Liver (tissue), 9 donors: ENCODE data around the gene NKAIN2. TPM values are rescaled to one million over a fixed set of nuclear protein-coding genes. Genes with fewer than 3 reads are reported as not detected.

Source experiments
- DNase-seq: peaks from one replicate; pipeline ENCODE4 v3.0.0-alpha.2; 2017; ENCODE audit warnings: low spot score
- H3K27ac ChIP-seq, 2 donors: one replicate each; pipeline ENCODE4 v1.7.0; 2013; ENCODE audit warnings: inconsistent platforms in 2 of 2, low read length in 2 of 2, control low read depth in 1 of 2, low read depth in 1 of 2, mild to moderate bottlenecking in 1 of 2
- H3K27me3 ChIP-seq, 4 donors: one replicate each; pipeline versions ENCODE4 v1.6.1 to v1.7.0; 2013; ENCODE audit warnings: low read length in 3 of 4, inconsistent platforms in 1 of 4, mild to moderate bottlenecking in 1 of 4, moderate library complexity in 1 of 4; ENCODE audit not compliant: control insufficient read depth in 4 of 4, insufficient read depth in 4 of 4
- H3K36me3 ChIP-seq, 4 donors: one replicate each; pipeline versions ENCODE4 v1.6.1 to v1.7.0; 2013; ENCODE audit warnings: low read length in 3 of 4, mild to moderate bottlenecking in 3 of 4, low read depth in 1 of 4, moderate library complexity in 1 of 4; ENCODE audit not compliant: control insufficient read depth in 4 of 4, insufficient read depth in 3 of 4
- H3K4me1 ChIP-seq, 4 donors: one replicate each; pipeline versions ENCODE4 v1.6.1 to v1.7.0; 2013; ENCODE audit warnings: low read length in 3 of 4, mild to moderate bottlenecking in 3 of 4, moderate library complexity in 1 of 4; ENCODE audit not compliant: control insufficient read depth in 4 of 4, insufficient read depth in 4 of 4
- H3K4me3 ChIP-seq, 3 donors: one replicate each; pipeline versions ENCODE4 v1.6.1 to v1.7.0; 2013; ENCODE audit warnings: low read length in 3 of 3, control low read depth in 1 of 3, low read depth in 1 of 3, mild to moderate bottlenecking in 1 of 3
- H3K9ac ChIP-seq, 2 donors: one replicate each; pipeline ENCODE4 v1.7.0; 2013; ENCODE audit warnings: low read length in 2 of 2, mild to moderate bottlenecking in 2 of 2, moderate library complexity in 2 of 2, control low read depth in 1 of 2, low read depth in 1 of 2
- H3K9me3 ChIP-seq, 4 donors: one replicate each; pipeline versions ENCODE4 v1.6.1 to v1.7.0; 2013; ENCODE audit warnings: low read length in 3 of 4; ENCODE audit not compliant: control insufficient read depth in 4 of 4
- CTCF ChIP-seq: fragments of 150-350 bp; IDR thresholded peaks from 2 replicates; pipeline ENCODE4 v1.5.1; 2017; ENCODE audit warnings: improper control_type of control experiment, low read depth, low read length; ENCODE audit not compliant: missing input control
- EGR1 ChIP-seq, 2 donors: IDR thresholded peaks; 2 replicates each; pipeline ENCODE4 v1.6.1; 2016 to 2018; ENCODE audit warnings: antibody characterized with exemption in 2 of 2, low read depth in 2 of 2
- GABPA ChIP-seq, 2 donors: IDR thresholded peaks in 1 of 2; conservative IDR thresholded peaks in 1 of 2; 2 replicates each; pipeline ENCODE4 v1.6.1; 2016; ENCODE audit warnings: antibody characterized with exemption in 2 of 2, mild to moderate bottlenecking in 1 of 2, moderate library complexity in 1 of 2
- HNF4A ChIP-seq, 2 donors: conservative IDR thresholded peaks; 2 replicates each; pipeline ENCODE4 v1.6.1; 2016; ENCODE audit warnings: antibody characterized with exemption in 2 of 2, mild to moderate bottlenecking in 2 of 2
- HNF4G ChIP-seq: IDR thresholded peaks from 2 replicates; pipeline ENCODE4 v1.6.1; 2016; ENCODE audit warnings: antibody characterized with exemption
- JUND ChIP-seq, 2 donors: IDR thresholded peaks; 2 replicates each; pipeline ENCODE4 v1.6.1; 2016; ENCODE audit warnings: antibody characterized with exemption in 2 of 2
- MAX ChIP-seq: IDR thresholded peaks from 2 replicates; pipeline ENCODE4 v1.6.1; 2016; ENCODE audit warnings: antibody characterized with exemption
- RAD21 ChIP-seq, 2 donors: IDR thresholded peaks; 2 replicates each; pipeline ENCODE4 v1.6.1; 2016; ENCODE audit warnings: antibody characterized with exemption in 2 of 2, mild to moderate bottlenecking in 2 of 2
- REST ChIP-seq: IDR thresholded peaks from 2 replicates; pipeline ENCODE4 v1.6.1; 2016; ENCODE audit warnings: antibody characterized with exemption, mild to moderate bottlenecking
- TAF1 ChIP-seq: conservative IDR thresholded peaks from 2 replicates; pipeline ENCODE4 v1.6.1; 2016; ENCODE audit warnings: antibody characterized with exemption, mild to moderate bottlenecking
- YY1 ChIP-seq: IDR thresholded peaks from 2 replicates; pipeline ENCODE4 v1.6.1; 2016; ENCODE audit warnings: antibody characterized with exemption, mild to moderate bottlenecking
- ZBTB33 ChIP-seq: IDR thresholded peaks from 2 replicates; pipeline ENCODE4 v1.6.1; 2016; ENCODE audit warnings: antibody characterized with exemption
- WGBS: extraction: QIAGEN DNeasy Blood & Tissue Kit; methylation state at CpG from one replicate; pipeline ENCODE4 v1.1.7; 2013; 5-methylcytosine and 5-hydroxymethylcytosine counted together
- polyA plus RNA-seq, 2 donors: library from polyadenylated mRNA; stranded (reverse) in 1 of 2; unstranded in 1 of 2; fragments of 200-250 nt in 1 of 2; fragments of >200 nt in 1 of 2; fragmentation: Nextera tagmentation in 1 of 2; extraction: Ambion mirVana in 1 of 2; gene quantifications; one replicate each; pipeline versions ENCODE4 v1.2.1 to v1.2.3, GENCODE V29; 2013 to 2015
- total RNA-seq, 2 donors: library from RNA; depleted of rRNA; stranded (reverse); fragments of >200 nt; gene quantifications; one replicate each; pipeline ENCODE4 v1.2.3, GENCODE V29; 2014
- donor health status: healthy.
- donor health status: healthy.
- donor health status: healthy.
- donor health status: healthy.
- donor health status: healthy.

NKAIN2 gene
- total and polyA plus RNA-seq, 4 donors = 0.05 to 0.14 TPM; not detected in 2

GRCh38 chr6:123925350-123925749 lies 121.7 kb downstream of the NKAIN2 start:
- H3K36me3 ChIP-seq = no peaks in the 10 kb centered on the region
- TF ChIP-seq GABPA (IDR thresholded peaks at IDR 0.05 in 1 of 2, conservative IDR thresholded peaks at IDR 0.05 in 1 of 2) = no peak
- no peak for TF ChIP-seq HNF4A (conservative IDR thresholded peaks at IDR 0.05)
- TF ChIP-seq ZBTB33 = no peak
- no peak for TF ChIP-seq MAX
- TF ChIP-seq EGR1 (IDR thresholded peaks at IDR 0.05; ENCODE audit: low read depth in 2 of 2) = no peak
- TF ChIP-seq TAF1 = no peak
- no peak for TF ChIP-seq HNF4G
- TF ChIP-seq YY1 = no peak
- no peak overlapping the region for H3K27ac ChIP-seq
- H3K4me3 ChIP-seq = no peak overlapping the region
- no peak for DNase-seq
- 52% methylated on average over 1 of the region's 1 CpG for WGBS
- no peaks in the 10 kb centered on the region for H3K4me1 ChIP-seq
- no peaks in the 10 kb centered on the region for H3K27me3 ChIP-seq
- no peak overlapping the region for H3K9ac ChIP-seq
- H3K9me3 ChIP-seq = no peaks in the 10 kb centered on the region

GRCh38 chr6:123925842-123926399 lies 122.3 kb downstream of the NKAIN2 start:
- Histone ChIP-seq H3K9me3 (no peaks in the 10 kb centered on the region), H3K36me3 (no peaks in the 10 kb centered on the region), H3K27ac (no peak overlapping the region), H3K4me1 (no peaks in the 10 kb centered on the region), H3K4me3 (no peak overlapping the region), H3K27me3 (no peaks in the 10 kb centered on the region), H3K9ac (no peak overlapping the region)
- DNase-seq = no peak
- TF ChIP-seq CTCF (no peak), HNF4G (no peak), RAD21 (IDR thresholded peaks at IDR 0.05) (no peak)
- 78% methylated on average over 1 of the region's 1 CpG for WGBS

GRCh38 chr6:123928529-123928928 lies 124.9 kb downstream of the NKAIN2 start:
- Histone ChIP-seq H3K9me3 (no peaks in the 10 kb centered on the region), H3K4me1 (no peaks in the 10 kb centered on the region), H3K27me3 (no peaks in the 10 kb centered on the region), H3K9ac (no peak overlapping the region), H3K36me3 (no peaks in the 10 kb centered on the region), H3K27ac (no peak overlapping the region), H3K4me3 (no peak overlapping the region)
- no peak for DNase-seq
- TF ChIP-seq REST = no peak
- no peak for TF ChIP-seq EGR1 (IDR thresholded peaks at IDR 0.05; ENCODE audit: low read depth in 2 of 2)
- TF ChIP-seq MAX = no peak
- no peak for TF ChIP-seq JUND (IDR thresholded peaks at IDR 0.05)
- 38% methylated on average over 1 of the region's 1 CpG for WGBS
